Measurements from ENCODE around the gene STK32B. TPM values are rescaled to one million over a fixed set of nuclear protein-coding genes. Genes with fewer than 3 reads are reported as not detected.

The STK32B gene
- total RNA-seq, 2 experiments from 2014 or later = not detected

- DNase-seq (no peak), ATAC-seq (no peak)
- Mint-ChIP-seq H3K36me3 (ENCODE audit: low read depth) (no peaks in the 10 kb centered on the region), H3K27me3 (no peaks in the 10 kb centered on the region), H3K4me3 (no peak overlapping the region), H3K4me1 (ENCODE audit: low read depth) (no peaks in the 10 kb centered on the region), H3K27ac (no peak overlapping the region), H3K9me3 (no peaks in the 10 kb centered on the region)
- CTCF ChIA-PET = interaction anchor here (1.0 kb wide), 1 partner anchor 11 kb away, joined by 3 read pairs; no protein-coding TSS in a partner anchor
- POLR2A ChIA-PET = no interaction called here
- intact Hi-C loops (cut with micrococcal nuclease) = no loop called here
- no peak for TF ChIP-seq CTCF (IDR thresholded peaks at IDR 0.05)
Observed at GRCh38 chr4:5192678-5193077, 141.4 kb downstream of the STK32B start.

GRCh38 chr4:5198656-5199541 lies 147.6 kb downstream of the STK32B start:
- Mint-ChIP-seq H3K4me3 (no peak overlapping the region), H3K4me1 (ENCODE audit: low read depth) (no peaks in the 10 kb centered on the region), H3K27ac (no peak overlapping the region), H3K36me3 (ENCODE audit: low read depth) (no peaks in the 10 kb centered on the region), H3K9me3 (no peaks in the 10 kb centered on the region), H3K27me3 (no peaks in the 10 kb centered on the region)
- POLR2A ChIA-PET = no interaction called here
- TF ChIP-seq CTCF (IDR thresholded peaks at IDR 0.05) = no peak
- DNase-seq (no peak), ATAC-seq (no peak)
- CTCF ChIA-PET = no interaction called here
- intact Hi-C loops (cut with micrococcal nuclease) = no loop called here

GRCh38 chr4:5199912-5200311 lies 148.6 kb downstream of the STK32B start:
- no peak for DNase-seq
- no peaks in the 10 kb centered on the region for H3K27me3 Mint-ChIP-seq
- intact Hi-C loops (cut with micrococcal nuclease) = no loop called here
- no peaks in the 10 kb centered on the region for H3K4me1 Mint-ChIP-seq (ENCODE audit: low read depth)
- CTCF ChIA-PET = no interaction called here
- POLR2A ChIA-PET = no interaction called here
- TF ChIP-seq CTCF (IDR thresholded peaks at IDR 0.05) = no peak
- no peaks in the 10 kb centered on the region for H3K9me3 Mint-ChIP-seq
- no peak overlapping the region for H3K27ac Mint-ChIP-seq
- no peak overlapping the region for H3K4me3 Mint-ChIP-seq
- ATAC-seq = no peak
- no peaks in the 10 kb centered on the region for H3K36me3 Mint-ChIP-seq (ENCODE audit: low read depth)

- ATAC-seq (no peak), DNase-seq (no peak)
- Mint-ChIP-seq H3K9me3 (no peaks in the 10 kb centered on the region), H3K36me3 (ENCODE audit: low read depth) (no peaks in the 10 kb centered on the region), H3K27ac (no peak overlapping the region), H3K27me3 (no peaks in the 10 kb centered on the region), H3K4me3 (no peak overlapping the region), H3K4me1 (ENCODE audit: low read depth) (no peaks in the 10 kb centered on the region)
- POLR2A ChIA-PET = no interaction called here
- CTCF ChIA-PET = no interaction called here
- intact Hi-C loops (cut with micrococcal nuclease) = no loop called here
- TF ChIP-seq CTCF (IDR thresholded peaks at IDR 0.05) = no peak
Observed at GRCh38 chr4:5200513-5200912, 149.2 kb downstream of the STK32B start.

- Mint-ChIP-seq H3K4me3 (no peak overlapping the region), H3K27me3 (no peaks in the 10 kb centered on the region), H3K36me3 (ENCODE audit: low read depth) (no peaks in the 10 kb centered on the region), H3K4me1 (ENCODE audit: low read depth) (no peaks in the 10 kb centered on the region), H3K27ac (no peak overlapping the region), H3K9me3 (no peaks in the 10 kb centered on the region)
- DNase-seq = no peak
- TF ChIP-seq CTCF (IDR thresholded peaks at IDR 0.05) = no peak
- no peak for ATAC-seq
- ChIA-PET CTCF (interaction anchor here (0.9 kb wide), 1 partner anchor 11 kb away, joined by 3 read pairs; no protein-coding TSS in a partner anchor), POLR2A (no interaction called here)
- intact Hi-C loops (cut with micrococcal nuclease) = no loop called here
Observed at GRCh38 chr4:5203309-5203992, 152.2 kb downstream of the STK32B start.

Data from activated CD8-positive, alpha-beta T cell treated with anti-CD3 and anti-CD28 coated beads for 36 hours (primary cell).